K562 (cell line): Measurements from ENCODE around the gene EMD. TPM values are rescaled to one million over a fixed set of nuclear protein-coding genes. Genes with fewer than 3 reads are reported as not detected.
"Not testable (repeated sequence)": the region's sequence is repeated elsewhere in the genome, so short reads cannot be mapped to it uniquely, and the experiment has no call there.

Source experiments
- ATAC-seq: fragments of 200-7000 bp; cut with Tn5 transposase; 3 replicates; pipeline ENCODE4 v1.9.1; 2020; ENCODE audit warnings: moderate library complexity
- BruUV-seq: library from RNA; stranded (reverse); fragments of 400-500 nt; replicated peaks from 2 replicates; lab custom pipeline; 2021; lab: Mats Ljungman, UMichigan
- CTCF ChIA-PET: fragments of 300-600 bp; formaldehyde crosslinking; extraction: SDS; loops from one replicate; lab custom pipeline; 2021; ENCODE audit warnings: low intra/inter-chr PET ratio; lab: Yijun Ruan, JAX
- POLR2A ChIA-PET: fragments of 300-600, 350-650 bp; sonication (Branson Sonifier 250); formaldehyde crosslinking; extraction: SDS; loops from one replicate; lab custom pipeline; 2021; ENCODE audit warnings: antibody characterized with exemption, inconsistent platforms; lab: Yijun Ruan, JAX
- DNase-seq, 4 experiments: peaks; one replicate each; pipeline versions ENCODE4 v3.0.0 to v3.0.0-alpha.2; 2011 to 2018; ENCODE audit warnings: low spot score in 3 of 4, mixed read lengths in 3 of 4; ENCODE audit errors: extremely low read depth in 1 of 4
- FAIRE-seq: peaks from 2 replicates; lab custom pipeline; 2011; peaks lifted over from hg19 to GRCh38; lab: Jason Lieb, UNC
- H2AFZ ChIP-seq: 2 replicates; pipeline ENCODE4 v1.6.0; 2011; ENCODE audit warnings: low read depth, low read length, control low read depth, inconsistent platforms
- H3K27ac ChIP-seq: fragments of 200-600 bp; 3 replicates; pipeline ENCODE4 v1.8.0; 2011; ENCODE audit warnings: low read depth, mild to moderate bottlenecking, control low read depth, inconsistent platforms, low read length, moderate library complexity, mixed read lengths; ENCODE audit errors: extremely low read depth
- H3K27me3 ChIP-seq, 2 experiments: fragments of 300-600 bp in 1 of 2; 2 replicates in 1 of 2; 3 replicates in 1 of 2; pipeline versions ENCODE4 v1.6.0 to v1.8.0; 2011; ENCODE audit warnings: inconsistent platforms in 2 of 2, low read length in 2 of 2, mild to moderate bottlenecking in 1 of 2, mixed read lengths in 1 of 2, moderate library complexity in 1 of 2; ENCODE audit not compliant: control insufficient read depth in 2 of 2, insufficient read depth in 2 of 2
- H3K36me3 ChIP-seq: fragments of 300-600 bp; 3 replicates; pipeline ENCODE4 v1.8.0; 2011; ENCODE audit warnings: mild to moderate bottlenecking, low read length, inconsistent platforms; ENCODE audit not compliant: control insufficient read depth, insufficient read depth
- H3K4me1 ChIP-seq, 2 experiments: fragments of 200-600 bp in 1 of 2; replicated peaks in 1 of 2; 2 replicates in 1 of 2; 3 replicates in 1 of 2; pipeline versions ENCODE4 v1.5.1 to v1.8.0; 2011; ENCODE audit warnings: inconsistent platforms in 2 of 2, low read length in 2 of 2, mild to moderate bottlenecking in 1 of 2, mixed read lengths in 1 of 2, moderate library complexity in 1 of 2; ENCODE audit not compliant: control insufficient read depth in 2 of 2, insufficient read depth in 2 of 2
- H3K4me2 ChIP-seq: 2 replicates; pipeline ENCODE4 v1.6.1; 2011; ENCODE audit warnings: low read length, control low read depth, inconsistent platforms, mixed read lengths; ENCODE audit not compliant: insufficient read depth
- H3K4me3 ChIP-seq: fragments of 200-600 bp; sonication (generic), shearing (Covaris generic); 2 replicates; pipeline ENCODE4 v1.5.1; 2016; ENCODE audit warnings: control low read depth, inconsistent platforms
- H3K79me2 ChIP-seq: fragments of 200-600 bp; 3 replicates; pipeline ENCODE4 v1.8.0; 2011; ENCODE audit warnings: low read length, inconsistent platforms; ENCODE audit not compliant: control insufficient read depth, insufficient read depth
- H3K9ac ChIP-seq, 2 experiments: 2 replicates each; pipeline versions ENCODE4 v1.6.0 to v1.6.1; 2011; ENCODE audit warnings: low read depth in 2 of 2, low read length in 2 of 2, control low read depth in 1 of 2, inconsistent platforms in 1 of 2, mild to moderate bottlenecking in 1 of 2, mixed read lengths in 1 of 2; ENCODE audit not compliant: insufficient read depth in 1 of 2
- H3K9me1 ChIP-seq: one replicate; pipeline ENCODE4 v1.6.0; 2011; ENCODE audit warnings: inconsistent platforms, mild to moderate bottlenecking, low read length, moderate library complexity; ENCODE audit not compliant: control insufficient read depth, insufficient read depth
- H3K9me3 ChIP-seq: replicated peaks from 2 replicates; pipeline ENCODE4 v1.5.1; 2011; ENCODE audit warnings: low read depth, low read length, inconsistent platforms; ENCODE audit not compliant: control insufficient read depth, insufficient read depth
- H4K20me1 ChIP-seq: replicated peaks from 2 replicates; pipeline ENCODE4 v1.6.1; 2011; ENCODE audit warnings: low read length, inconsistent platforms, mixed read lengths; ENCODE audit not compliant: control insufficient read depth, insufficient read depth
- BCLAF1 ChIP-seq, 2 experiments: fragments of 450-650 bp in 1 of 2; IDR thresholded peaks; 2 replicates each; pipeline ENCODE4 v1.6.1; 2011 to 2017; ENCODE audit warnings: low read depth in 2 of 2, antibody characterized with exemption in 1 of 2, borderline replicate concordance in 1 of 2, low read length in 1 of 2, mild to moderate bottlenecking in 1 of 2, mixed read lengths in 1 of 2; ENCODE audit not compliant: control insufficient read depth in 1 of 2
- POLR2G ChIP-seq: fragments of 200-400 bp; formaldehyde crosslinking; IDR thresholded peaks from 2 replicates; pipeline ENCODE4 v1.6.1; 2017; ENCODE audit warnings: low read depth, mild to moderate bottlenecking, antibody characterized with exemption, low read length, moderate library complexity
- RBFOX2 ChIP-seq: fragments of 200-400 bp; formaldehyde crosslinking; IDR thresholded peaks from 2 replicates; pipeline ENCODE4 v1.6.1; 2017; ENCODE audit warnings: low read depth, mild to moderate bottlenecking, low read length, moderate library complexity
- RBM22 ChIP-seq: fragments of 200-400 bp; formaldehyde crosslinking; IDR thresholded peaks from 2 replicates; pipeline ENCODE4 v1.6.1; 2018; ENCODE audit warnings: low read length, low read depth; ENCODE audit not compliant: poor library complexity, severe bottlenecking
- WGBS: fragments of 100-300 bp; shearing (Covaris generic); methylation state at CpG from one replicate; pipeline ENCODE4 v1.1.6; 2016; ENCODE audit warnings: low coverage, mixed read lengths; ENCODE audit not compliant: insufficient coverage; ENCODE audit errors: missing lambda C conversion rate; 5-methylcytosine and 5-hydroxymethylcytosine counted together
- in situ Hi-C: fragments of 300-500 bp; cut with MboI; formaldehyde crosslinking; loops from 4 replicates; pipeline ENCODE4 v1.15.0; 2018; ENCODE audit warnings: inconsistent platforms, mixed read lengths
- intact Hi-C: fragments of 100-400 bp; cut with micrococcal nuclease; formaldehyde crosslinking; loops from 2 replicates; pipeline ENCODE4 v1.14.2; 2022
- polyA plus RNA-seq, 8 experiments: library from polyadenylated mRNA; depleted of rRNA in 4 of 8; stranded (reverse) in 5 of 8; unstranded in 3 of 8; fragments of >200 nt; fragmentation: Nextera tagmentation in 2 of 8; fragmentation: Illumina TruSeq in 1 of 8; extraction: Ambion mirVana in 2 of 8; extraction: Trizol in 1 of 8; gene quantifications; 2 replicates each; pipeline versions ENCODE4 v1.2.1 to v1.2.3, GENCODE V29; 2011 to 2014; ENCODE audit warnings: inconsistent platforms in 1 of 8, missing spikeins in 1 of 8
- total RNA-seq, 7 experiments: library from RNA; depleted of rRNA in 6 of 7; stranded (reverse); fragments of >200 nt in 6 of 7; fragmentation: Illumina TruSeq in 2 of 7; extraction: Trizol in 2 of 7; gene quantifications; 2 replicates each; pipeline versions ENCODE4 v1.2.1 to v1.2.3, GENCODE V29; 2011 to 2021; ENCODE audit warnings: low replicate concordance in 1 of 7

The EMD gene
- total and polyA plus RNA-seq, 9 of the 15 experiments (the other 6 are each of a cell fraction or from before 2014, with no cell fraction given) = 2.3 to 206 (median 61.9) TPM

- CTCF ChIA-PET = interaction anchor here (0.5 to 3.3 kb wide), 2 partner anchors 134 to 138 kb away, joined by 3 to 17 read pairs; no protein-coding TSS in a partner anchor
- Histone ChIP-seq H3K4me2 (peak overlapping the region; percentile 97), H3K9ac (peak overlapping the region; percentile 95 to 98; a peak in 3 of 4 replicates), H3K79me2 (peaks cover 42% of the 10 kb centered on the region), H3K36me3 (peaks cover 35% of the 10 kb centered on the region), H3K4me3 (peak overlapping the region; percentile 64), H4K20me1 (peaks cover 13% of the 10 kb centered on the region), H3K4me1 (peaks cover 5 to 22% of the 10 kb centered on the region in 2 experiments; a peak in 3 of 5 replicates), H3K27ac (peak overlapping the region; percentile 97; the same call in 2 of the 3 replicates)
- H3K27me3 ChIP-seq, H3K9me3 ChIP-seq, H2AFZ ChIP-seq, intact Hi-C loops, FAIRE-seq, H3K9me1 ChIP-seq, ATAC-seq, DNase-seq, BruUV-seq: not testable (repeated sequence)
- POLR2A ChIA-PET = interaction anchor here (0.6 to 6.0 kb wide), 14 partner anchors 10 to 141 kb away, joined by 3 to 85 read pairs (median 8); partner anchors contain the start of genes ATP6AP1, DNASE1L1, FAM3A and TAFAZZIN
- TF ChIP-seq POLR2G (peak; percentile 73; the same call in 1 of the 2 replicates), BCLAF1 (IDR thresholded peaks at IDR 0.05; ENCODE audit: borderline replicate concordance in 1 of 2, control insufficient read depth in 1 of 2, low read depth in 2 of 2, low read length in 1 of 2) (0 out of 4 replicates have a peak, but pooled peaks of 1 of the 2 experiments have one; percentile 9), RBM22 (peak; percentile 72), RBFOX2 (peak; percentile 85)
- 35% methylated on average over 2 of the region's 6 CpGs for WGBS
- in situ Hi-C loops = loop anchor here (10.0 kb wide), 1 partner anchor 134 kb away; no protein-coding TSS in a partner anchor
These were observed 21.3 kb downstream of the EMD start for GRCh38 chrX:154400369-154400817.
